Measurements from ENCODE around the gene RBPMS2.

- TF ChIP-seq, protein P1, sequence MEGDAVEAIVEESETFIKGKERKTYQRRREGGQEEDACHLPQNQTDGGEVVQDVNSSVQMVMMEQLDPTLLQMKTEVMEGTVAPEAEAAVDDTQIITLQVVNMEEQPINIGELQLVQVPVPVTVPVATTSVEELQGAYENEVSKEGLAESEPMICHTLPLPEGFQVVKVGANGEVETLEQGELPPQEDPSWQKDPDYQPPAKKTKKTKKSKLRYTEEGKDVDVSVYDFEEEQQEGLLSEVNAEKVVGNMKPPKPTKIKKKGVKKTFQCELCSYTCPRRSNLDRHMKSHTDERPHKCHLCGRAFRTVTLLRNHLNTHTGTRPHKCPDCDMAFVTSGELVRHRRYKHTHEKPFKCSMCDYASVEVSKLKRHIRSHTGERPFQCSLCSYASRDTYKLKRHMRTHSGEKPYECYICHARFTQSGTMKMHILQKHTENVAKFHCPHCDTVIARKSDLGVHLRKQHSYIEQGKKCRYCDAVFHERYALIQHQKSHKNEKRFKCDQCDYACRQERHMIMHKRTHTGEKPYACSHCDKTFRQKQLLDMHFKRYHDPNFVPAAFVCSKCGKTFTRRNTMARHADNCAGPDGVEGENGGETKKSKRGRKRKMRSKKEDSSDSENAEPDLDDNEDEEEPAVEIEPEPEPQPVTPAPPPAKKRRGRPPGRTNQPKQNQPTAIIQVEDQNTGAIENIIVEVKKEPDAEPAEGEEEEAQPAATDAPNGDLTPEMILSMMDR (IDR thresholded peaks at IDR 0.05), result no peak
- no peak for TF ChIP-seq POLR2A (IDR thresholded peaks at IDR 0.05)
These were observed 16.9 kb upstream of the RBPMS2 start for GRCh38 chr15:64792282-64792681.

Measured in lower leg skin (tissue), 3 donors.